Mucosa of stomach (tissue), 1 donor: ENCODE measurements around the gene MIB2.
"Not testable (repeated sequence)": the region's sequence is repeated elsewhere in the genome, so short reads cannot be mapped to it uniquely, and the experiment has no call there.

ENCODE experiments used
- H3K27me3 ChIP-seq: one replicate; pipeline ENCODE4 v1.7.0; 2013; ENCODE audit warnings: mild to moderate bottlenecking, low read length; ENCODE audit not compliant: control insufficient read depth, insufficient read depth
- H3K36me3 ChIP-seq: one replicate; pipeline ENCODE4 v1.7.0; 2013; ENCODE audit warnings: low read length; ENCODE audit not compliant: control insufficient read depth, insufficient read depth
- H3K4me1 ChIP-seq: one replicate; pipeline ENCODE4 v1.7.0; 2013; ENCODE audit warnings: mild to moderate bottlenecking, low read length; ENCODE audit not compliant: control insufficient read depth, insufficient read depth
- H3K4me3 ChIP-seq: one replicate; pipeline ENCODE4 v1.7.0; 2013; ENCODE audit warnings: low read length
- H3K9ac ChIP-seq: one replicate; pipeline ENCODE4 v1.7.0; 2013; ENCODE audit warnings: mild to moderate bottlenecking, low read length, moderate library complexity
- H3K9me3 ChIP-seq: one replicate; pipeline ENCODE4 v1.7.0; 2013; ENCODE audit warnings: mild to moderate bottlenecking, low read length, moderate library complexity; ENCODE audit not compliant: control insufficient read depth
- donor health status: Pancreatic carcinoma.

The MIB2 gene

DNA sequence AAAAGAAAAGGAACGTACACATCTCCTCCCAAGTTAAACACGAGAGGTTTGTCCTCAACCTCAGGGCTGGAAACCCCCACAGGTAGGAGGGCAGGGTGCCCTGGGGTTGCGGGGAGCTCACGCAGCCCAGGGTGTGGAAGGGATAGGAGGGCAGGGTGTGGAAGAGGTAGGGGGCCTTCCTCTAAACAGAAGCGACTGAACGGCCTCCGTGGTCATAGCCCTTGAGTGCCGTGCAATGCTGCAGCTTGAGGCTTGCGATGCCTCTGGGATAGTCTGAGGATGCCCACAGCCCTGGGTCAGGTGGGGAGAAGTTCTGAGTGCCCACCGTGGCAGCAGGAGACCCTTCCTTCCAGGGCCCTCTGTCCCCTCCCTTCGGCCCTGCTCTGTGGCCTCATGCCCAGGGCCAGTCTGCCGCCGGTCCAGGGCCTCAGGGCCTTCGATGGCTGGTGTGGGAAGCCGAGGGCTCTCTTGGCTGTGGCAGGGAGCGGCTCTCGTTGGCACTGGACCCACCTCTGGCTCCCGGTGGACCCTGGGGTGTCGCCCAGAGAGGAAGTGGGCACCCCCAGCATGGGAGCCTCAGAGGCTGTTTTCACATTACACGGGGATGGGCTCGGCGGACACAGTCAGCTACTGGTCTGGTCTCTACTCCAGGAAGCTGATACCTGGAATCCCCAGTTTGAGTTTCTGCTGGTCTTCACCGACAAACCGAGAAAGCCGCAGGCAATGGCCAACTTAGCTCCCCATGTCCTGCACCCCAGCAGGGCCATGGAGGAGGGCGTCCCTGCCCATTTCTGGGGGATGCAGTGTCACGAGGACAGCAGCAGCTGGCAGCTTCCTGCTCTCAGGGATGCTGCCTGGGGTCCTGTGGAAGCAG is 49.9 kb downstream of the MIB2 start:
- no peaks in the 10 kb centered on the region for H3K27me3 ChIP-seq
- no peak overlapping the region for H3K4me3 ChIP-seq
- peaks cover 9% of the 10 kb centered on the region for H3K36me3 ChIP-seq
- H3K9ac ChIP-seq: no peak overlapping the region
- peaks cover 9% of the 10 kb centered on the region for H3K4me1 ChIP-seq
- H3K9me3 ChIP-seq: no peaks in the 10 kb centered on the region

DNA sequence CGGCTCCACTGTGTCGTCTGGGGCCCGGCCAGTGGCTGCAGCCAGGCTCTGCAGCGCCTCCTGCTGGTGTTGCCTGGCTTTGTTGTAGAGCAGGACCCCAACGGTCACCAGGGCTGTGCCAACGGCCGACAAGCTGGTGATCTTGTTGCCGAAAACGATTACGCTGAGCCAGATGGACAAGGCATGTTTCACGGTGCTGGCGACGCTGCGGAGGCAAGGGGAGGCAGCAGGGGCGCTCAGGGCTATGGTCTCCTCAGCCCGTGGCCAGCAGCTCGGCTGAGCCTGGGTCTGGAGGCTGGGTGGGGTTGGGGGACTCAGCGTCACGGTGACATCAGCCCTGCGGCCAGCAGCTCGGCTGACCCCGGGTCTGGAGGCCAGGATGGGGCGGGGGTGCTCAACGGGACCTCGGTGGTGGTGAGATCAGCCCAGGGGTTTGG is 50.5 kb downstream of the MIB2 start:
- Histone ChIP-seq H3K9me3 (no peaks in the 10 kb centered on the region), H3K36me3 (peaks cover 9% of the 10 kb centered on the region), H3K9ac (no peak overlapping the region), H3K4me3 (no peak overlapping the region), H3K4me1 (peaks cover 9% of the 10 kb centered on the region), H3K27me3 (no peaks in the 10 kb centered on the region)

DNA sequence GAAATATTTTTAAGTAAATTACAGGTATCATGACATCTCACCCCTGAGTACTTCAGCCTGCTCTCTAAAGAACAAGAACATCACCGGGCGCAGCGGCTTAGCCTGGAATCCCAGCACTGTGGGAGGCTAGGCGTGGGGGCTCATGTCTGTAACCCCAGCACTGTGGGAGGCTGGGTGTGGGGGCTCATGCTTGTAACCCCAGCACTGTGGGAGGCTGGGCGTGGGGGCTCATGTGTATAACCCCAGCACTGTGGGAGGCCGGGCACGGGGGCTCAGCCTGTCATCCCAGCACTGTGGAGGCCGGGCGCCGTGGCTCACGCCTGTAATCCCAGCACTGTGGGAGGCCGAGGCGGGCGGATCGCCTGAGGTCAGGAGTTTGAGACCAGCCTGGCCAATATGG is 51.2 kb downstream of the MIB2 start:
- Histone ChIP-seq H3K9ac (no peak overlapping the region), H3K36me3 (peaks cover 9% of the 10 kb centered on the region), H3K9me3 (no peaks in the 10 kb centered on the region), H3K27me3 (no peaks in the 10 kb centered on the region), H3K4me1 (peaks cover 9% of the 10 kb centered on the region), H3K4me3 (no peak overlapping the region)

DNA sequence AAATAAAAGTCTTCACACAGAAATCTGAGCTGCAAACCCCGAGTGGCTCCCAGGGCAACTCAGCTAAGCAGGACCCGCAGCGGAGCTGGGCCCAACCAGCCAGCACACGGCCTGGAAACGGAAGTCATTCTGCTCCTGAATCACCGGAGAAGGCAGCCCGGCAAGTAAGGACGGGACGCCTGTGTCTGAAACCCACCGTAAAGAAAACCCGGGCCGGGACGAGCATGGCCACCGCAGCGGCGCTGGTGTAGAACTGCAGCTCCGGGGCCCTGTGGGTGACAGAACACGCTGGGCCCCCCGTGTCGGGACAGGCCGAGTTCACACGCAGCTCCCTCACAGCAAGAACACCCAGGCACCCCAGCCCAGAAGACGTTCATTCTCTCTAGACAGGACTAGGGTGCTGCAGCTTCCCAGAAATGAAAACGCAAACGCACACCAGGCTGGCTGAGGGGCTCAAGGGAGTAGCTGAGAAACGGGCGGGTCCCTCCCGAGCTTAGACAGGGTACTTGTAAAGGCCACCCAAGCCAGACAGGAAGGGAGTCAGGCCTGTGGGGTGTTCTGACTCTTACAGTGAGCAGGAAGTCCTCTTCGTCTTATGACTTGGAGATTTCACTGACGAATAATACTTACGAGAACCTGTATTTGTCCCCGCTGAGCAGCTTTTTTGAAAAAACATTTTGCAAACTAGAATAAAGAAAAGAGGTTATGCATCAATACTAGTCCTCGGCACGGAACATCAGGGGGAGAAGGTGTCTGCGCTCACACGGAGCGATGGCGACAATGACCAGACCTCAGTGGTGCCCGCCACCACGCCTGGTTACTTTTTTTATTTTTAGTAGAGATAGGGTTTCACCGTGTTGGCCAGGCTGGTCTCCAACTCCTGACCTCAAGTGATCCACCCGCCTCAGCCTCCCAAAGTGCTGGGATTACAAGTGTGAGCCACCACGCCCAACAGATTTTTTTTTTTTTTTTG is 54.5 kb downstream of the MIB2 start:
- H3K9ac ChIP-seq: no peak overlapping the region
- peaks cover 9% of the 10 kb centered on the region for H3K36me3 ChIP-seq
- H3K4me3 ChIP-seq: no peak overlapping the region
- no peaks in the 10 kb centered on the region for H3K9me3 ChIP-seq
- no peaks in the 10 kb centered on the region for H3K27me3 ChIP-seq
- H3K4me1 ChIP-seq: no peaks in the 10 kb centered on the region

DNA sequence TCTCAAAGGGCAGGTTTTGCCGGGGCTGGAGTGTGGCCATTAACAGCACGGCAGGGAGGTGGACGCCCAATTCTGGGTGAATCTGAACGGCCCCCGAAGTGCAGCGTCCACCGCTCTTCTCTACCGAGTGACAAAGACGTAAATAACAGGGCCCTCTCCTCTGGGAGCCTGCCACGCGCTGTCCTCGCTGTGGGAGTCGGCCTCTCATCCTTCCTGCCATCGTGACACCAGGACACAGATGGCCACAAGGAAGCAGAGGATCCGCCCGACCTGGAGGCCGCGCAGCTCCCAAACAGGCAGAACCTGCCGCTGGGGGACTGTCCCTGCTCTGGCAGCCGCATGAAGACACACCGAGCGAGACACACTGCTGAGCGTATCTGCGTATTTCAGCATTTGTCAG is 55.6 kb downstream of the MIB2 start:
- Histone ChIP-seq H3K27me3 (no peaks in the 10 kb centered on the region), H3K36me3 (peaks cover 4% of the 10 kb centered on the region), H3K4me1 (no peaks in the 10 kb centered on the region), H3K9me3 (no peaks in the 10 kb centered on the region), H3K4me3 (no peak overlapping the region), H3K9ac (no peak overlapping the region)

DNA sequence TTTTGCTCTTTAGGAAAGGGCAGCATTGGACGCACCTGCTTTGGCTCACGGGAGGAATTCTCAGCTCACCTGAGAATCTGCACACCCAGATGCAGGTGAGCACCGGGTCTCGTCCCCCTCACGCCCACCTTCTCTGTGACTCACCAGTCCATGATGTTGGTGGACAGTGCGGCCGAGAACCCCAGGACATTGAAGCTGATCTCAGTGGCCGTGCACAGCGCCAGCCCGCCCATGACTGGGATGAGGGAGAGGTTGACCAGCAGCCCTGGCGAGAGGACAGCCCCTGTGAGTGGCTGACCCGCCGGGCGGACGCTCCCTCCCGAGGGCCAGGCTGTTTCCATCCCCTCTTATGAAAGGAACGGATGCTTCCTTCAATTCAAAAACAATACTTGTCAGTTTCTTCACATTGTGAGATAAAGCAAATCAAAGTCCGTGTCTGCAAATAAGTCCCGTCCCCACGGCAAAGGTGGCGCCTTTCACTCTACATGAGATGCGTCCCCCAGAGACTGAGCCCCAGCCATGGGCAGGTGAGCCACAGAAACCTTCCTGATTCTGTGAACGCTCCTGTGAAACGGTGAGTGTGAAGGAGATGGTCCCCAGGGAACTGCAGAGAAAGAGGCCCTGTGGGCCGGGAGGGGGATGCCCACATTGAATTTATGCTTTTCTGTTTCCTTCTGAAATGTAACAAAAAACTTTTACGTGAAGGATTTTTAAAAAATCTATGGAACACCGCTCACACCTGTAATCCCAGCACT is 56.2 kb downstream of the MIB2 start:
- Histone ChIP-seq H3K9me3 (no peaks in the 10 kb centered on the region), H3K36me3 (no peaks in the 10 kb centered on the region), H3K4me1 (no peaks in the 10 kb centered on the region), H3K4me3 (no peak overlapping the region), H3K27me3 (no peaks in the 10 kb centered on the region), H3K9ac (no peak overlapping the region)

DNA sequence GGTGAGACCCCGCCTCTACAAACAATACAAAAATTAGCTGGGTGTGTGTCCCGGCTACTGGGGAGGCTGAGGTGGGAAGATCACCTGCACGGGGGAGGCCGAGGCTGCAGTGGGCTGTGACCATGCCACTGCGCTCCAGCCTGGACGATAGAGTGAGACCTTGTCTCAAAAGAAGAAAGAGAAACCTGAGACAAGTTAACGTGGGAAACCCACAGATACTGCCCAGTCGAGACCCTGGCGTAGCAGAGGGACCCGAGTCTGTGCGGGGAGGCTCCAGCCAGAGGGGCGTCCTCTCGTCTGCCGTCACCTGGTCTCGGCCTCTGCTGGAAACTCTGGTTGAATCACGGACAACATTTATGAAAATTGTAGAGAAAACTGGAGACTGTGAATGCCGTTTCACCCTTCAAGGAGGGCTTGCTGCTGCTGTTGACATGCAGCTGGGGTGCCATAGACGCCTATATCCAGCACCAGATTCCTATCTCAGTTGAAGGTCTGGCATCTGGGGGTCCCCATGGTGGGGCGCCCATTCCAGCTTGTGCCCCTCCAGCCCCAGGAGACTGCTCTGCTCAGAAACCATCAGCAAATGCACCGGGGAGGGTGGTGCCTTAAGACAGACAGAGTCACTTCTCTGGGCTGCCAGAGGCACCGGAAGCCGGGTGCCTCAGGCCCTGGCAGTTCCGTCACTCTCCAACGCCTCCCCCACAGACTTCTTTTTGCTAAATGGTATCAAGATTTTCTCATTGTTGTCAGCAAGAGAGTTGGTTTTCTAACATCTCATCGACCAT is 57.1 kb downstream of the MIB2 start:
- Histone ChIP-seq H3K36me3 (no peaks in the 10 kb centered on the region), H3K9me3 (no peaks in the 10 kb centered on the region), H3K4me1 (no peaks in the 10 kb centered on the region), H3K27me3 (no peaks in the 10 kb centered on the region), H3K9ac (no peak overlapping the region), H3K4me3 (no peak overlapping the region)

DNA sequence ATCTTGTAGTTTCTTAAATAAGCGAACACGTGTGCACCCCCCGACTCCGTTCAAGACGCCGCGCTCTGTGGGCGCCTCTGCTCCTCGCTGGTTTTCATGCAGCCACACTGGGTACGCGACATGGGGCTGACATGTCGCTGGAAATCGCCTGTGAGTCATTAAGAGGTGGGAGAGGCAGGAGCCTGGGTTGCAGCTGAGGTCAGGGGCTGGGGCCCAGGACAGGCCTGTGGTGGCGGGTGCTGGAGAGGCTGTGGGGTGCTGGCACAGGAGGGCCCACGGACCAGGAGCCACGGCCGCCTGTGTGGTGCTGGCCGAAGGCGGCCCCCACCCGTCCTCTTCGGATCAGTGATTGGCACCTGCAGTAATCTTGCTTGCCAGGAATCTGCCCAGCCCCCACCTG is 59.5 kb downstream of the MIB2 start:
- H3K27me3 ChIP-seq, H3K9me3 ChIP-seq, H3K9ac ChIP-seq, H3K4me3 ChIP-seq, H3K36me3 ChIP-seq: not testable (repeated sequence)
- H3K4me1 ChIP-seq: peaks cover 19% of the 10 kb centered on the region

DNA sequence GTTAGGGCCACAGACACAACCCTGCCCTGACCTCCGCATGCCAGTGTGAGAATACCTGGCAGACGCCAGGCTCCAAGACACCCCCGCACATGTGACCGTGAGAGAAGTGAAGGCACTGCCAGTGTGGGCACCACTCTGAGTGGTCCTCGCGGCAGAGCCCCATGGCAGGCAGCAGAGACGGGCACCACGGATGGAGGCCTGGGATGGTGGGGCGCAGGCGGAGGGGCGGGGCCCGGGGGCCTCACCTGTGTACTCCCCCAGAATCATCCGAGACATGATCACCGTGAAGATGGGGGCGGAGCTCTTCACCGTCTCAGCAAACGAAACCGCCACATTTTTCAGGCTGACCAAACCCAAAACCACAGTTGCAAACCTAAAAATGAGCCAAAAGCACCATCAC is 59.9 kb downstream of the MIB2 start:
- H3K9ac ChIP-seq, H3K4me3 ChIP-seq, H3K9me3 ChIP-seq, H3K36me3 ChIP-seq, H3K27me3 ChIP-seq: not testable (repeated sequence)
- peaks cover 22% of the 10 kb centered on the region for H3K4me1 ChIP-seq

DNA sequence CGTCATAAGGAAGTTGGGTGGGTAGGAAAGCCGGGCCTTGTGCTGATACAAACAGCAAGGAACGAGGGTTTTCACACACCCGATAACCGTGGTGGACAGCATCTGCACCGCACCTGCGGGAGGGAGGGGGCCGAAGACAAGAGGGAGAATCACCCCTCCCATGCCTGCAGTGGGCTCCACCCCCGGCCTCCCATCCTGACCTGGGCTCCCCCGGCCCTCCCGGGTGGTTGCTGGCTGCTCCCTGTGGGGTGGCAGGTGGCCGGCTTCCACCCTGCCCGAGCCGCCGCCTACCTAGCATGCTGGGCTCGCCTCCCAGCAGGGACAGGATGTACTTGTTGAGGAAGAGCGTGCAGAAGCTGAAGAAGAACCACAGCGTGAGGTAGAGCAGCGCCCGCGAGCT is 60.8 kb downstream of the MIB2 start:
- not testable (repeated sequence) for H3K9me3 ChIP-seq, H3K27me3 ChIP-seq, H3K4me3 ChIP-seq, H3K9ac ChIP-seq, H3K36me3 ChIP-seq
- H3K4me1 ChIP-seq: peaks cover 30% of the 10 kb centered on the region
